CD4-positive, alpha-beta T cell treated with Interleukin-21 for 1 hour (primary cell): ENCODE data around the gene NSA2.

ENCODE experiments used
- DNase-seq: peaks from one replicate; pipeline ENCODE4 v3.0.0-alpha.2; 2020

Gene NSA2

DNA sequence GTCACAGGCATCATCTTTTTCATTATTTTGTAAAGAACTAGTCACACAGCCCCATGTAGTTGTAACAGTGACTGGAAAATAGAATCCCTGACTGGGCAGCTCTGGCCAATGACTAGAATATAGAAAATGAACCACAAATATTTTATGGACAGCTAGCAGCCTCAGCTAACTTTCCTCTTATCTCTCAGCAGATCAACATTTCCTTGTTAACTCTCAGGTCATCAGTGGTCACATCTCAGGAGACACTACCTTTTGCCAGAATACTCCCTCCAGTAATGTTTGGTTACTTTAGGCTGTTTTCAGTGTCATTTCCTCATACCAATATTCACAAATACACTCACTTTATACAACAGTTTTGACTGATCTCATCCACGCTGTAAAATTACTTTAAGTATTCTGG is 55.2 kb downstream of the NSA2 start:
- DNase-seq, result no peak

DNA sequence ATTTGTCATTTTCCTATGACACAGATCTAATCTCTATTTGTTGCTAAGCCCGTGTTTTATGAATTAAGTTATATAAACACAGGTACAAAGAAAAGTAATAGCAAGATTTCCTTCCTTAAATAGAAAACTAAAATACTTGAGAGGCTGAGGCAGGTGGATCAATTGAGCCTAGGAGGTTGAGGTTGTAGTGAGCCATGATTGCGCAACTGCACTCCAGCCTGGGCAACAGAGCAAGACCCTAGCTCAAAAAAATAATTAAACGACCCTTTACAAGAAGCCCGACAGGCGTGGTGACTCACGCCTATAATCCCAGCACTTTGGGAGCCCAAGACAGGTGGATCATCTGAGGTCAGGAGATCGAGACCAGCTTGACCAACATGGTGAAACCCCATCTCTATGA is 62.4 kb downstream of the NSA2 start:
- no peak for DNase-seq
